Esophagus squamous epithelium (tissue), 5 donors: ENCODE data around the gene TMC3. TPM values are rescaled to one million over a fixed set of nuclear protein-coding genes. Genes with fewer than 3 reads are reported as not detected.

Experiments used
- DNase-seq: peaks from one replicate; lab custom pipeline; 2025; lab: John Stamatoyannopoulos, UW
- H3K27ac ChIP-seq, 4 donors: fragments of 200-600 bp; sonication (generic); one replicate each; pipeline ENCODE4 v1.5.1; 2016 to 2019; ENCODE audit warnings: mild to moderate bottlenecking in 1 of 4
- H3K27me3 ChIP-seq, 4 donors: fragments of 200-600 bp; sonication (generic); 1 replicate in 3 of 4; 2 replicates in 1 of 4; pipeline versions ENCODE4 v1.5.1 to v1.6.0; 2017 to 2021; ENCODE audit warnings: antibody characterized with exemption in 1 of 4
- H3K36me3 ChIP-seq, 3 donors: fragments of 200-600 bp; sonication (generic); one replicate each; pipeline ENCODE4 v1.5.1; 2016 to 2019
- H3K4me1 ChIP-seq, 3 donors: fragments of 200-600 bp; sonication (generic); one replicate each; pipeline ENCODE4 v1.5.1; 2017 to 2019
- H3K4me3 ChIP-seq, 4 donors: fragments of 200-600 bp; sonication (generic); 1 replicate in 3 of 4; 2 replicates in 1 of 4; pipeline ENCODE4 v1.5.1; 2016 to 2019; ENCODE audit warnings: mild to moderate bottlenecking in 2 of 4, moderate library complexity in 1 of 4
- H3K9me3 ChIP-seq, 3 donors: fragments of 200-600 bp; sonication (generic); one replicate each; pipeline ENCODE4 v1.5.1; 2016 to 2019
- POLR2A ChIP-seq, 4 donors: fragments of 450-650 bp; IDR thresholded peaks; one replicate each; pipeline ENCODE4 v1.6.1; 2017; ENCODE audit warnings: antibody characterized with exemption in 4 of 4, mild to moderate bottlenecking in 4 of 4, moderate library complexity in 3 of 4
- WGBS, 2 donors: methylation state at CpG; one replicate each; pipeline ENCODE4 v1.1.5; 2018; 5-methylcytosine and 5-hydroxymethylcytosine counted together
- intact Hi-C: fragments of 100-400 bp; cut with DNase I; formaldehyde crosslinking; loops from one replicate; pipeline ENCODE4 v1.15.0; 2022
- total RNA-seq, 4 donors: library from RNA; depleted of rRNA; stranded (reverse); fragments of >200 nt; gene quantifications; one replicate each; pipeline ENCODE4 v1.1.0, GENCODE V29; 2016
- TF ChIP-seq, protein P1 (sequence below), 6 experiments: fragments of 450-650 bp in 4 of 6; fragments of 200-600 bp in 2 of 6; sonication (generic) in 2 of 6; IDR thresholded peaks; one replicate each; pipeline ENCODE4 v1.5.1; 2016 to 2019; ENCODE audit warnings: antibody characterized with exemption in 6 of 6, mild to moderate bottlenecking in 4 of 6, moderate library complexity in 4 of 6
- donor health status: DM: yes; HTN: yes; CAD: no.

TMC3 gene
- total RNA-seq, 4 donors from 2014 or later, result not detected

DNA sequence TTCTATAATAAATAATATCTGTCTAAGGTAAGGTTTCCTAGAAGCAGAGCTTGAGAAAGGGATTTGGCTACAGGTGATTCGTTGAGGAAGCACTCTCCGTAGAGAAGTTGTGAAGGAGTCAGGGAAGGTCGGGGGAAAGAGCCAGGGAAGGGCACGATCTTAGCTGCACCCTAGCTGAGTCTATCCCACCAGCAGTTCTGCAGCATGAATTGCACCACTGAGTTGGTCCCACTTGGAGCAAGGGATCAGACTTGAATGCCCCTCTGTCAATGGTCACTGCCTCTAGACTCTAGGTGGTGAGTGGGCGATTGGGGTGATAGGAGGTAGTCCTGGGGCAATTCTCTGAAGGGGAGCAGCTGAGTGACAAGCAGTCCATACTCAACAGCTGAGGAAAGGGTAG is 13.5 kb downstream of the TMC3 start:
- H3K9me3 ChIP-seq, result no peaks in the 10 kb centered on the region
- no peaks in the 10 kb centered on the region for H3K27me3 ChIP-seq
- WGBS, 2 donors, result 72 to 82% methylated on average over 4 to 5 of the region's 5 CpGs
- H3K4me1 ChIP-seq, result no peaks in the 10 kb centered on the region
- no peak for TF ChIP-seq POLR2A (IDR thresholded peaks at IDR 0.05)
- TF ChIP-seq, protein P1, sequence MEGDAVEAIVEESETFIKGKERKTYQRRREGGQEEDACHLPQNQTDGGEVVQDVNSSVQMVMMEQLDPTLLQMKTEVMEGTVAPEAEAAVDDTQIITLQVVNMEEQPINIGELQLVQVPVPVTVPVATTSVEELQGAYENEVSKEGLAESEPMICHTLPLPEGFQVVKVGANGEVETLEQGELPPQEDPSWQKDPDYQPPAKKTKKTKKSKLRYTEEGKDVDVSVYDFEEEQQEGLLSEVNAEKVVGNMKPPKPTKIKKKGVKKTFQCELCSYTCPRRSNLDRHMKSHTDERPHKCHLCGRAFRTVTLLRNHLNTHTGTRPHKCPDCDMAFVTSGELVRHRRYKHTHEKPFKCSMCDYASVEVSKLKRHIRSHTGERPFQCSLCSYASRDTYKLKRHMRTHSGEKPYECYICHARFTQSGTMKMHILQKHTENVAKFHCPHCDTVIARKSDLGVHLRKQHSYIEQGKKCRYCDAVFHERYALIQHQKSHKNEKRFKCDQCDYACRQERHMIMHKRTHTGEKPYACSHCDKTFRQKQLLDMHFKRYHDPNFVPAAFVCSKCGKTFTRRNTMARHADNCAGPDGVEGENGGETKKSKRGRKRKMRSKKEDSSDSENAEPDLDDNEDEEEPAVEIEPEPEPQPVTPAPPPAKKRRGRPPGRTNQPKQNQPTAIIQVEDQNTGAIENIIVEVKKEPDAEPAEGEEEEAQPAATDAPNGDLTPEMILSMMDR (IDR thresholded peaks at IDR 0.05), result no peak
- no peak overlapping the region for H3K27ac ChIP-seq
- H3K36me3 ChIP-seq, result no peaks in the 10 kb centered on the region
- intact Hi-C loops, result no loop called here
- no peak overlapping the region for H3K4me3 ChIP-seq
- no peak for DNase-seq

DNA sequence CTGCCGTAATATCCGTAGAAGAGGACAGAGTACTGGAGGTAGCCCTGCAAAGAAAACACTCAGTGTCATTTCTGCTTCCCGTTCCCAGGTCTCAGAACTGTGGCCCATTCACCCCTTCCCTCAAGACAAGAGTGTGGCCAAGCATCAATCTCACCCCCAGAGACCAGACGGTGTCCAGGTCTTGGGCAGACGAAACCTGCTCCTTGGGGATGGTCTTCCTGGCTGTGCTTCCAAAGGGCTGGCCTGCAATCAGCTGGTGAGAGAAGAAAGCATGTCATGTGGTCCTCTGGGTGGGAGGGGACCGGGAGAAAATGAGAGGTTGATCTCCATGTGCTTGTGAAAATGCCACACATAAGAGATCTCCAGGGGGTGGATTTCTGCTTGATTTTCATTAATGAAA is 15.8 kb downstream of the TMC3 start:
- Histone ChIP-seq H3K36me3 (no peaks in the 10 kb centered on the region), H3K27me3 (no peaks in the 10 kb centered on the region), H3K27ac (no peak overlapping the region), H3K4me3 (no peak overlapping the region), H3K4me1 (no peaks in the 10 kb centered on the region), H3K9me3 (no peaks in the 10 kb centered on the region)
- DNase-seq, result no peak
- intact Hi-C loops, result no loop called here
- TF ChIP-seq POLR2A (IDR thresholded peaks at IDR 0.05), result no peak
- TF ChIP-seq, protein P1 (IDR thresholded peaks at IDR 0.05), result no peak
- 87 to 91% methylated on average over 6 of the region's 6 CpGs for WGBS, 2 donors

DNA sequence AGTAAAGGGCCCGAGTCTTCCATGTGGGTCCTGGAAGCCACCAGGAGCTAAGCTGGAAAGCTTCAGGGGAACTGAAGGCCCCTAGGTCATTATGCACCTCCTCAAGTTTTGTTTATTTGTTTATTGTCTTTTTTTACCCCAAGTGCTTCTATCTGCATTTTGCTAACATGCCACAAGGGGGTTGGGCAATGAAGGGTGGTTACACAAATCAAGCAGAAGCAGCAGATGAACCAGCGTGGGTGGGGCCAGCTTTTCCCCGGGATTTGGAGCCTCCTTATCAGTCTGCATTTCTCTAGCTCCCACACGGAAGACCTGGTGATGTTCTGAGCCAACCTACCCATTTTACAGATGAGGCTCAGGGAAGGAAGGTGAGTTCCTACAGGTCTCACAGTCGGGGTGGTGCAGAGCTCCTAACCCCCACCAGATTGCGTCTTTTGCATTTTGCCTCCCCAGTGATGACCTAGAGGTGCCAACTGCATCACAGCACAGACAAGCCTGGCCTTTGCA is 16.8 kb downstream of the TMC3 start:
- no peak overlapping the region for H3K4me3 ChIP-seq
- intact Hi-C loops, result no loop called here
- TF ChIP-seq, protein P1 (IDR thresholded peaks at IDR 0.05), result no peak
- H3K36me3 ChIP-seq, result no peaks in the 10 kb centered on the region
- no peak for DNase-seq
- no peaks in the 10 kb centered on the region for H3K9me3 ChIP-seq
- 70 to 81% methylated on average over 4 to 5 of the region's 6 CpGs for WGBS, 2 donors
- H3K4me1 ChIP-seq, result no peaks in the 10 kb centered on the region
- H3K27ac ChIP-seq, result no peak overlapping the region
- H3K27me3 ChIP-seq, result no peaks in the 10 kb centered on the region

DNA sequence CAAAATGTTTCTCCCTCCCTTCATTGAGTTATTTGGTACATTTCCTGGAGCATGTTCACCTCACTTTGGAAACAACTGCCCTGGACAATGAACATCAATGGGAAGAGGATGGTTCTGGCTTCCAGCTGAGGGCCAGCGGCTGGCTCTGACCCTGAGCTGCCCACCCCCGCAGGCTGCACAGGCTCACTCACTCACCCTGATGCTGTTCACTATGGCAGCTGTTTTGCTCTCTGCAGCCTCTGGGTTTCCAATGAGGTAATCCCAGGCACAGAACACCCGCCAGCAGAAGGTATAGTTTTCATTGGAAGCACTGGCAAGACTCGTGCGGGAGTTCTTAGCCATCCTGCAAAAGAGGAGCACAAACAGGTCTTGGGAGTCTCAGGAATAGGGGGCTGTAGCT is 17.8 kb downstream of the TMC3 start:
- Histone ChIP-seq H3K27me3 (no peaks in the 10 kb centered on the region), H3K9me3 (no peaks in the 10 kb centered on the region), H3K27ac (no peak overlapping the region), H3K4me3 (no peak overlapping the region), H3K36me3 (no peaks in the 10 kb centered on the region), H3K4me1 (no peaks in the 10 kb centered on the region)
- TF ChIP-seq POLR2A (IDR thresholded peaks at IDR 0.05), result no peak
- TF ChIP-seq, protein P1 (IDR thresholded peaks at IDR 0.05), result no peak
- no peak for DNase-seq
- intact Hi-C loops, result no loop called here
- 60 to 86% methylated on average over 1 to 2 of the region's 5 CpGs for WGBS, 2 donors

DNA sequence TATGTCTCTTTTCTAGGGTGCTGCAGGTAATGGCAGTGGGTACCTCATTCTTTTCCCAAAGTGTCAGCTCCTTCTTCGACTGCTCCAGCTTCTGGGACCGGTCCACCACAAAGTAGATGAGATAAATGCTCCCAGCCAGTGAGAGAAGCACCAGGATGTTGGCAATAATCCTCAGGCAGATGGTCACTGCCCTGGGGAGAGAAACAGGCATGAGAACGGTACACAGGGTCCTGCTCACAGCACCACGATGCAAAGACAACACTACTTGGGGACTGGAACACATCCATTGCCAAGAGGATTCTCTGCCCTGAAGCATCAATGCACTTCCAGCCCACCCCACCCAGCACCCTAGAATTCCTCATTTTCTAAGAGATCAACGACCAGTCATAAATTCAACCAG is 22.4 kb downstream of the TMC3 start:
- Histone ChIP-seq H3K27ac (no peak overlapping the region), H3K4me3 (no peak overlapping the region), H3K4me1 (no peaks in the 10 kb centered on the region), H3K36me3 (no peaks in the 10 kb centered on the region), H3K9me3 (no peaks in the 10 kb centered on the region), H3K27me3 (peaks cover 0 to 5% (median 0%) of the 10 kb centered on the region in 4 donors)
- no peak for DNase-seq
- TF ChIP-seq, protein P1 (IDR thresholded peaks at IDR 0.05), result no peak
- TF ChIP-seq POLR2A (IDR thresholded peaks at IDR 0.05), result no peak
- 62 to 89% methylated on average over 3 to 4 of the region's 5 CpGs for WGBS, 2 donors
- intact Hi-C loops, result no loop called here
